ENCODE measurements around the gene ITPR3.

- TF ChIP-seq CTCF (IDR thresholded peaks at IDR 0.05; ENCODE audit: extremely low read depth in 1 of 2, insufficient read depth in 1 of 2, low read depth in 1 of 2, low read length in 2 of 2) = peak; percentile 57 to 75
- TF ChIP-seq EZH2 (IDR thresholded peaks at IDR 0.05; ENCODE audit: borderline replicate concordance, low read depth, low read length, severe bottlenecking) = no peak
- no peak for TF ChIP-seq FOS (IDR thresholded peaks at IDR 0.05; ENCODE audit: borderline replicate concordance, insufficient read depth, low read length)
- peak; percentile 56 for TF ChIP-seq MAX (IDR thresholded peaks at IDR 0.05; ENCODE audit: insufficient read depth, insufficient read length)
- TF ChIP-seq POLR2A (IDR thresholded peaks at IDR 0.05; ENCODE audit: low read depth, low read length) = peak; percentile 97
These were observed 90.3 kb downstream of the ITPR3 start, which contains the start of gene UQCC2 for GRCh38 chr6:33711140-33712129.

Data from endothelial cell of umbilical vein (primary cell).